ENCODE measurements around the gene NSG2. TPM values are rescaled to one million over a fixed set of nuclear protein-coding genes. Genes with fewer than 3 reads are reported as not detected.
"Not testable (repeated sequence)": the region's sequence is repeated elsewhere in the genome, so short reads cannot be mapped to it uniquely, and the experiment has no call there.

NSG2 gene
- total and polyA plus RNA-seq, 2 of the 4 experiments (the other 2 are of a cell fraction): not detected

GRCh38 chr5:174101195-174101730, 55.8 kb downstream of the NSG2 start:
- no peak overlapping the region for H4K91ac ChIP-seq (ENCODE audit: insufficient read depth, low read depth, low read length)

GRCh38 chr5:174102574-174102973, 57.1 kb downstream of the NSG2 start:
- H3K23ac ChIP-seq (ENCODE audit: low read depth, low read length); H3K9me1 ChIP-seq (ENCODE audit: insufficient read depth, low read length); H2AK9ac ChIP-seq (replicated peaks; ENCODE audit: low read depth, low read length, poor library complexity); H4K8ac ChIP-seq (ENCODE audit: low read depth in 2 of 2, low read length in 2 of 2); H3K4me2 ChIP-seq (ENCODE audit: low read depth, low read length); H2AFZ ChIP-seq (replicated peaks; ENCODE audit: low read length, poor library complexity); H2BK15ac ChIP-seq (ENCODE audit: low read depth, low read length); in situ Hi-C loops (cut with MboI; ENCODE audit: low sequenced_read_pairs); H2BK120ac ChIP-seq (ENCODE audit: low read depth, low read length); DNase-seq; H2BK5ac ChIP-seq (ENCODE audit: low read depth, low read length, poor library complexity, severe bottlenecking); H4K5ac ChIP-seq (ENCODE audit: low read depth, low read length); H3K9me3 ChIP-seq (ENCODE audit: control insufficient read depth, insufficient read depth, low read length); H4K20me1 ChIP-seq (ENCODE audit: insufficient read depth, low read length); ATAC-seq (ENCODE audit: low read depth); H4K91ac ChIP-seq (ENCODE audit: insufficient read depth, low read depth, low read length); CTCF ChIA-PET; H3K4ac ChIP-seq (ENCODE audit: low read depth, low read length); H2BK20ac ChIP-seq (ENCODE audit: low read depth, low read length); intact Hi-C loops (cut with micrococcal nuclease); H3K4me3 ChIP-seq (ENCODE audit: insufficient read depth, low read depth, low read length); H3K27me3 ChIP-seq (ENCODE audit: control insufficient read depth, insufficient read depth, low read length); H3K27ac ChIP-seq (ENCODE audit: insufficient read depth, low read length); H3K18ac ChIP-seq (ENCODE audit: low read depth, low read length); H3K36me3 ChIP-seq (ENCODE audit: control insufficient read depth, insufficient read depth, low read length); H3K4me1 ChIP-seq (ENCODE audit: control insufficient read depth, insufficient read depth, low read length); H3K79me1 ChIP-seq (ENCODE audit: low read depth in 1 of 2, low read length in 2 of 2); H3K14ac ChIP-seq (replicated peaks; ENCODE audit: low read depth, low read length); H3K9ac ChIP-seq (ENCODE audit: low read depth, low read length); POLR2A ChIA-PET (ENCODE audit: unreplicated experiment); BruUV-seq (replicated peaks); H3K56ac ChIP-seq (ENCODE audit: extremely low read depth, insufficient read depth, low read length); H2AK5ac ChIP-seq (ENCODE audit: low read depth, low read length); dilution Hi-C loops (cut with HindIII; ENCODE audit: low sequenced_read_pairs, unreplicated experiment): not testable (repeated sequence)
- WGBS, 2 experiments (ENCODE audit: extremely low coverage in 2 of 2, insufficient read length in 1 of 2): no CpG with 5 or more reads among the region's 2 CpGs

More at GRCh38 chr5:174101195-174101730, 55.8 kb downstream of the NSG2 start:
- Histone ChIP-seq H3K56ac (ENCODE audit: extremely low read depth, insufficient read depth, low read length) (no peak overlapping the region), H3K4me3 (ENCODE audit: insufficient read depth, low read depth, low read length) (no peak overlapping the region), H3K23ac (ENCODE audit: low read depth, low read length) (no peak overlapping the region), H2AFZ (replicated peaks; ENCODE audit: low read length, poor library complexity) (no peak overlapping the region), H3K27me3 (ENCODE audit: control insufficient read depth, insufficient read depth, low read length) (no peaks in the 10 kb centered on the region), H3K9me3 (ENCODE audit: control insufficient read depth, insufficient read depth, low read length) (peaks cover 9% of the 10 kb centered on the region), H3K14ac (replicated peaks; ENCODE audit: low read depth, low read length) (no peak overlapping the region), H2BK15ac (ENCODE audit: low read depth, low read length) (no peak overlapping the region), H3K4me2 (ENCODE audit: low read depth, low read length) (no peak overlapping the region), H2BK120ac (ENCODE audit: low read depth, low read length) (no peak overlapping the region), H3K36me3 (ENCODE audit: control insufficient read depth, insufficient read depth, low read length) (no peaks in the 10 kb centered on the region), H3K9me1 (ENCODE audit: insufficient read depth, low read length) (no peaks in the 10 kb centered on the region), H4K20me1 (ENCODE audit: insufficient read depth, low read length) (no peaks in the 10 kb centered on the region), H2AK5ac (ENCODE audit: low read depth, low read length) (no peak overlapping the region), H4K5ac (ENCODE audit: low read depth, low read length) (no peak overlapping the region), H2BK20ac (ENCODE audit: low read depth, low read length) (no peak overlapping the region), H3K79me1 (ENCODE audit: low read depth in 1 of 2, low read length in 2 of 2) (no peaks in the 10 kb centered on the region), H2AK9ac (replicated peaks; ENCODE audit: low read depth, low read length, poor library complexity) (no peak overlapping the region), H3K18ac (ENCODE audit: low read depth, low read length) (no peak overlapping the region), H3K4ac (ENCODE audit: low read depth, low read length) (no peak overlapping the region), H3K27ac (ENCODE audit: insufficient read depth, low read length) (no peak overlapping the region), H2BK5ac (ENCODE audit: low read depth, low read length, poor library complexity, severe bottlenecking) (no peak overlapping the region), H4K8ac (ENCODE audit: low read depth in 2 of 2, low read length in 2 of 2) (no peak overlapping the region), H3K9ac (ENCODE audit: low read depth, low read length) (no peak overlapping the region), H3K4me1 (ENCODE audit: control insufficient read depth, insufficient read depth, low read length) (no peaks in the 10 kb centered on the region)
- ChIA-PET POLR2A (ENCODE audit: unreplicated experiment) (no interaction called here), CTCF (no interaction called here)
- TF ChIP-seq MAFK (IDR thresholded peaks at IDR 0.05; ENCODE audit: low read depth, low read length) (no peak), POLR2A (IDR thresholded peaks at IDR 0.05; ENCODE audit: low read depth, low read length) (no peak), SMC3 (IDR thresholded peaks at IDR 0.05; ENCODE audit: low read depth, low read length) (no peak), MXI1 (IDR thresholded peaks at IDR 0.05; ENCODE audit: borderline replicate concordance, low read depth, low read length) (no peak)
- no peak for ATAC-seq (ENCODE audit: low read depth)
- intact Hi-C loops (cut with micrococcal nuclease) (no loop called here), dilution Hi-C loops (cut with HindIII; ENCODE audit: low sequenced_read_pairs, unreplicated experiment) (no loop called here), in situ Hi-C loops (cut with MboI; ENCODE audit: low sequenced_read_pairs) (no loop called here)
- no CpG with 5 or more reads among the region's 6 CpGs for WGBS, 2 experiments (ENCODE audit: extremely low coverage in 2 of 2, insufficient read length in 1 of 2)
- no TSS peak for BruUV-seq (replicated peaks)
- DNase-seq: no peak
